ENCODE data around the gene G2E3.
"Not testable (repeated sequence)": the region's sequence is repeated elsewhere in the genome, so short reads cannot be mapped to it uniquely, and the experiment has no call there.

G2E3 gene

GRCh38 chr14:30533126-30533525 is 25.8 kb upstream of the G2E3 start:
- in situ Hi-C loops (cut with HindIII; ENCODE audit: low sequenced_read_pairs), result no loop called here
- DNase-seq (ENCODE audit: low read depth), result no peak
- no peak overlapping the region for H3K4me3 ChIP-seq (ENCODE audit: low read depth, low read length)
- no peak for TF ChIP-seq CTCF (IDR thresholded peaks at IDR 0.05; ENCODE audit: low read depth, low read length, missing control alignments)

- no peak overlapping the region for H3K4me3 ChIP-seq (ENCODE audit: low read depth, low read length)
- in situ Hi-C loops (cut with HindIII; ENCODE audit: low sequenced_read_pairs), result no loop called here
- TF ChIP-seq CTCF (IDR thresholded peaks at IDR 0.05; ENCODE audit: low read depth, low read length, missing control alignments), result no peak
- DNase-seq (ENCODE audit: low read depth), result no peak
These were observed 17.6 kb upstream of the G2E3 start for GRCh38 chr14:30541318-30541717.

GRCh38 chr14:30546735-30547134 is 12.2 kb upstream of the G2E3 start:
- in situ Hi-C loops (cut with HindIII; ENCODE audit: low sequenced_read_pairs); H3K4me3 ChIP-seq (ENCODE audit: low read depth, low read length); DNase-seq (ENCODE audit: low read depth): not testable (repeated sequence)

GRCh38 chr14:30547388-30548048 is 11.4 kb upstream of the G2E3 start:
- DNase-seq (ENCODE audit: low read depth), result no peak
- H3K4me3 ChIP-seq (ENCODE audit: low read depth, low read length), result no peak overlapping the region
- in situ Hi-C loops (cut with HindIII; ENCODE audit: low sequenced_read_pairs), result no loop called here
- no peak for TF ChIP-seq CTCF (IDR thresholded peaks at IDR 0.05; ENCODE audit: low read depth, low read length, missing control alignments)

- DNase-seq (ENCODE audit: low read depth), result no peak
- in situ Hi-C loops (cut with HindIII; ENCODE audit: low sequenced_read_pairs), result no loop called here
- TF ChIP-seq CTCF (IDR thresholded peaks at IDR 0.05; ENCODE audit: low read depth, low read length, missing control alignments), result no peak
- no peak overlapping the region for H3K4me3 ChIP-seq (ENCODE audit: low read depth, low read length)
These were observed 8.6 kb upstream of the G2E3 start for GRCh38 chr14:30550335-30550734.

- in situ Hi-C loops (cut with HindIII; ENCODE audit: low sequenced_read_pairs), result no loop called here
- H3K4me3 ChIP-seq (ENCODE audit: low read depth, low read length), result no peak overlapping the region
- no peak for TF ChIP-seq CTCF (IDR thresholded peaks at IDR 0.05; ENCODE audit: low read depth, low read length, missing control alignments)
- no peak for DNase-seq (ENCODE audit: low read depth)
These were observed 7.5 kb upstream of the G2E3 start for GRCh38 chr14:30551460-30551859.

- H3K4me3 ChIP-seq (ENCODE audit: low read depth, low read length), result no peak overlapping the region
- in situ Hi-C loops (cut with HindIII; ENCODE audit: low sequenced_read_pairs), result no loop called here
- no peak for TF ChIP-seq CTCF (IDR thresholded peaks at IDR 0.05; ENCODE audit: low read depth, low read length, missing control alignments)
- peak; percentile 44 for DNase-seq (ENCODE audit: low read depth)
These were observed 5.5 kb upstream of the G2E3 start for GRCh38 chr14:30553311-30553989.
